WTC11 (cell line): ENCODE measurements around the gene DNAH5. TPM values are rescaled to one million over a fixed set of nuclear protein-coding genes. Genes with fewer than 3 reads are reported as not detected.

Experiments used
- ATAC-seq: fragments of 200-7000 bp; cut with Tn5 transposase; 2 replicates; pipeline ENCODE4 v1.10.0; 2021; ENCODE audit warnings: mild to moderate bottlenecking, moderate library complexity
- CTCF ChIA-PET: fragments of 300-600 bp; sonication (Branson Sonifier 250); formaldehyde crosslinking; loops from one replicate; lab custom pipeline; 2021; ENCODE audit warnings: antibody characterized with exemption; lab: Charles Lee
- POLR2A ChIA-PET: fragments of 350-600 bp; sonication (Branson Sonifier 250); formaldehyde crosslinking; loops from one replicate; lab custom pipeline; 2021; ENCODE audit warnings: antibody characterized with exemption; lab: Charles Lee
- DNase-seq: peaks from one replicate; pipeline ENCODE4 v3.0.0; 2021; ENCODE audit warnings: low spot score
- H3K27ac Mint-ChIP-seq: 2 replicates; pipeline ENCODE4 v1.8.0; 2021; ENCODE audit warnings: mixed read lengths
- H3K27me3 Mint-ChIP-seq: 2 replicates; pipeline ENCODE4 v1.8.0; 2021; ENCODE audit warnings: low read depth, mild to moderate bottlenecking, moderate library complexity, mixed read lengths
- H3K36me3 Mint-ChIP-seq: 2 replicates; pipeline ENCODE4 v1.8.0; 2021; ENCODE audit warnings: mixed read lengths
- H3K4me1 Mint-ChIP-seq: 2 replicates; pipeline ENCODE4 v1.8.0; 2022; ENCODE audit warnings: mixed read lengths
- H3K4me3 Mint-ChIP-seq: 2 replicates; pipeline ENCODE4 v1.8.0; 2021; ENCODE audit warnings: mild to moderate bottlenecking, moderate library complexity, mixed read lengths
- H3K9me3 Mint-ChIP-seq: 2 replicates; pipeline ENCODE4 v1.8.0; 2021; ENCODE audit warnings: mixed read lengths
- CREM ChIP-seq: sonication (generic); formaldehyde crosslinking; IDR thresholded peaks from 2 replicates; pipeline ENCODE4 v1.8.1; 2022; ENCODE audit warnings: mild to moderate bottlenecking, missing genetic modification reagents, moderate library complexity
- ELF4 ChIP-seq: sonication (generic); formaldehyde crosslinking; IDR thresholded peaks from 2 replicates; pipeline ENCODE4 v1.8.1; 2022; ENCODE audit warnings: low read depth, mild to moderate bottlenecking, moderate library complexity, missing genetic modification reagents
- ETV6 ChIP-seq: sonication (generic); formaldehyde crosslinking; IDR thresholded peaks from 2 replicates; pipeline ENCODE4 v1.8.1; 2022; ENCODE audit warnings: mild to moderate bottlenecking, missing genetic modification reagents
- KAT7 ChIP-seq: sonication (generic); formaldehyde crosslinking; IDR thresholded peaks from 2 replicates; pipeline ENCODE4 v1.8.1; 2023; ENCODE audit warnings: missing genetic modification reagents, mild to moderate bottlenecking, borderline replicate concordance
- SP1 ChIP-seq: sonication (generic); formaldehyde crosslinking; conservative IDR thresholded peaks from 2 replicates; pipeline ENCODE4 v1.8.1; 2022; ENCODE audit warnings: missing genetic modification reagents
- TCF7 ChIP-seq: sonication (generic); formaldehyde crosslinking; IDR thresholded peaks from 2 replicates; pipeline ENCODE4 v1.8.0; 2022; ENCODE audit warnings: mild to moderate bottlenecking, low read depth, missing genetic modification reagents, moderate library complexity
- TEAD1 ChIP-seq: sonication (generic); formaldehyde crosslinking; IDR thresholded peaks from 2 replicates; pipeline ENCODE4 v1.8.0; 2022; ENCODE audit warnings: mild to moderate bottlenecking, missing genetic modification reagents
- ZNF396 ChIP-seq: fragments of 250-450 bp; sonication (Bioruptor Pico); IDR thresholded peaks from 2 replicates; pipeline ENCODE4 v1.8.0; 2021; ENCODE audit warnings: mild to moderate bottlenecking, moderate library complexity, borderline replicate concordance
- total RNA-seq: library from RNA; stranded (reverse); gene quantifications from 3 replicates; pipeline ENCODE4 v1.2.3, GENCODE V29; 2021
- TF ChIP-seq, protein P1 (sequence below): fragments of 200-600 bp; IDR thresholded peaks from 2 replicates; pipeline ENCODE4 v1.8.0; 2022; ENCODE audit warnings: antibody characterized with exemption
- TF ChIP-seq, protein P2 (sequence below): fragments of 250-450 bp; sonication (Bioruptor Pico); IDR thresholded peaks from 2 replicates; pipeline ENCODE4 v1.9.0; 2021; ENCODE audit warnings: moderate library complexity, mild to moderate bottlenecking, inconsistent platforms, borderline replicate concordance
- TF ChIP-seq, protein P3 (sequence below): fragments of 250-450 bp; sonication (Bioruptor Pico); IDR thresholded peaks from 2 replicates; pipeline ENCODE4 v1.9.0; 2021; ENCODE audit warnings: mild to moderate bottlenecking
- TF ChIP-seq, protein P4 (sequence below): fragments of 250-450 bp; sonication (Bioruptor Pico); IDR thresholded peaks from 2 replicates; pipeline ENCODE4 v2.1.2; 2022; ENCODE audit warnings: mild to moderate bottlenecking, moderate library complexity
- TF ChIP-seq, protein P5 (sequence below): sonication (generic); formaldehyde crosslinking; IDR thresholded peaks from 2 replicates; pipeline ENCODE4 v1.8.1; 2022; ENCODE audit warnings: low read depth, mild to moderate bottlenecking, moderate library complexity, missing genetic modification reagents, borderline replicate concordance
- TF ChIP-seq, protein P6 (sequence below): sonication (generic); formaldehyde crosslinking; IDR thresholded peaks from 2 replicates; pipeline ENCODE4 v1.8.1; 2023; ENCODE audit warnings: mild to moderate bottlenecking, moderate library complexity, missing genetic modification reagents
- TF ChIP-seq, protein P7 (sequence below): sonication (generic); formaldehyde crosslinking; IDR thresholded peaks from 2 replicates; pipeline ENCODE4 v1.8.1; 2023; ENCODE audit warnings: mild to moderate bottlenecking, missing genetic modification reagents, borderline replicate concordance

Gene DNAH5
- total RNA-seq, 1 experiment from 2014 or later, result 0.35 TPM

DNA sequence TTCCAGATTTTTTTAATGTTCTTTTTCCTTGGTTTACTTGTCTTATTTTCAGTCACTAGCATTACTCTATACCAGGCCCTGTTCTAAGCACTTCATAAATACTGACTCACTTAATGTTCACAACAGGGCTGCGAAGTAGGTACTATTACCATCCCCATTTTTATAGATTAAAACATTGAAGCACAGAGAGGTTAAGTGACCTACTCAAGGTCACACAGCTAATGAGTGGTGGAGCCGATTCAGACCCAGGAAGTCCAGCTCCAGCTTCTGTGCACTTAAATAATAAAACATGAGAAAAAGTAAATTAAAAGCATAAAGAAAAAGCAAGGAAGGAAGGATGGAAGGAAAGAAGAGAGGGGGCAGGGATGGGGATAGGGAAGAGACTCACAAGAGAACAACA, 45.3 kb upstream of the DNAH5 start (continued):
- TF ChIP-seq, protein P1, sequence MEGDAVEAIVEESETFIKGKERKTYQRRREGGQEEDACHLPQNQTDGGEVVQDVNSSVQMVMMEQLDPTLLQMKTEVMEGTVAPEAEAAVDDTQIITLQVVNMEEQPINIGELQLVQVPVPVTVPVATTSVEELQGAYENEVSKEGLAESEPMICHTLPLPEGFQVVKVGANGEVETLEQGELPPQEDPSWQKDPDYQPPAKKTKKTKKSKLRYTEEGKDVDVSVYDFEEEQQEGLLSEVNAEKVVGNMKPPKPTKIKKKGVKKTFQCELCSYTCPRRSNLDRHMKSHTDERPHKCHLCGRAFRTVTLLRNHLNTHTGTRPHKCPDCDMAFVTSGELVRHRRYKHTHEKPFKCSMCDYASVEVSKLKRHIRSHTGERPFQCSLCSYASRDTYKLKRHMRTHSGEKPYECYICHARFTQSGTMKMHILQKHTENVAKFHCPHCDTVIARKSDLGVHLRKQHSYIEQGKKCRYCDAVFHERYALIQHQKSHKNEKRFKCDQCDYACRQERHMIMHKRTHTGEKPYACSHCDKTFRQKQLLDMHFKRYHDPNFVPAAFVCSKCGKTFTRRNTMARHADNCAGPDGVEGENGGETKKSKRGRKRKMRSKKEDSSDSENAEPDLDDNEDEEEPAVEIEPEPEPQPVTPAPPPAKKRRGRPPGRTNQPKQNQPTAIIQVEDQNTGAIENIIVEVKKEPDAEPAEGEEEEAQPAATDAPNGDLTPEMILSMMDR, result no peak
- TF ChIP-seq TEAD1 (CRISPR knock-in tag) (no peak), TCF7 (no peak), ETV6 (CRISPR knock-in tag) (no peak), CREM (CRISPR knock-in tag) (no peak), ZNF396 (CRISPR knock-in tag) (no peak)
- TF ChIP-seq, protein P2, sequence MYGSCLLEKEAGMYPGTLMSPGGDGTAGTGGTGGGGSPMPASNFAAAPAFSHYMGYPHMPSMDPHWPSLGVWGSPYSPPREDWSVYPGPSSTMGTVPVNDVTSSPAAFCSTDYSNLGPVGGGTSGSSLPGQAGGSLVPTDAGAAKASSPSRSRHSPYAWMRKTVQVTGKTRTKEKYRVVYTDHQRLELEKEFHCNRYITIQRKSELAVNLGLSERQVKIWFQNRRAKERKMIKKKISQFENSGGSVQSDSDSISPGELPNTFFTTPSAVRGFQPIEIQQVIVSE (CRISPR knock-in tag), result no peak
- TF ChIP-seq, protein P3, sequence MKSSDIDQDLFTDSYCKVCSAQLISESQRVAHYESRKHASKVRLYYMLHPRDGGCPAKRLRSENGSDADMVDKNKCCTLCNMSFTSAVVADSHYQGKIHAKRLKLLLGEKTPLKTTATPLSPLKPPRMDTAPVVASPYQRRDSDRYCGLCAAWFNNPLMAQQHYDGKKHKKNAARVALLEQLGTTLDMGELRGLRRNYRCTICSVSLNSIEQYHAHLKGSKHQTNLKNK, result no peak
- TF ChIP-seq, protein P4, sequence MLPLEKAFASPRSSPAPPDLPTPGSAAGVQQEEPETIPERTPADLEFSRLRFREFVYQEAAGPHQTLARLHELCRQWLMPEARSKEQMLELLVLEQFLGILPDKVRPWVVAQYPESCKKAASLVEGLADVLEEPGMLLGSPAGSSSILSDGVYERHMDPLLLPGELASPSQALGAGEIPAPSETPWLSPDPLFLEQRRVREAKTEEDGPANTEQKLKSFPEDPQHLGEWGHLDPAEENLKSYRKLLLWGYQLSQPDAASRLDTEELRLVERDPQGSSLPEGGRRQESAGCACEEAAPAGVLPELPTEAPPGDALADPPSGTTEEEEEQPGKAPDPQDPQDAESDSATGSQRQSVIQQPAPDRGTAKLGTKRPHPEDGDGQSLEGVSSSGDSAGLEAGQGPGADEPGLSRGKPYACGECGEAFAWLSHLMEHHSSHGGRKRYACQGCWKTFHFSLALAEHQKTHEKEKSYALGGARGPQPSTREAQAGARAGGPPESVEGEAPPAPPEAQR, result no peak
- TF ChIP-seq, all 79 proteins: peak for 0

DNA sequence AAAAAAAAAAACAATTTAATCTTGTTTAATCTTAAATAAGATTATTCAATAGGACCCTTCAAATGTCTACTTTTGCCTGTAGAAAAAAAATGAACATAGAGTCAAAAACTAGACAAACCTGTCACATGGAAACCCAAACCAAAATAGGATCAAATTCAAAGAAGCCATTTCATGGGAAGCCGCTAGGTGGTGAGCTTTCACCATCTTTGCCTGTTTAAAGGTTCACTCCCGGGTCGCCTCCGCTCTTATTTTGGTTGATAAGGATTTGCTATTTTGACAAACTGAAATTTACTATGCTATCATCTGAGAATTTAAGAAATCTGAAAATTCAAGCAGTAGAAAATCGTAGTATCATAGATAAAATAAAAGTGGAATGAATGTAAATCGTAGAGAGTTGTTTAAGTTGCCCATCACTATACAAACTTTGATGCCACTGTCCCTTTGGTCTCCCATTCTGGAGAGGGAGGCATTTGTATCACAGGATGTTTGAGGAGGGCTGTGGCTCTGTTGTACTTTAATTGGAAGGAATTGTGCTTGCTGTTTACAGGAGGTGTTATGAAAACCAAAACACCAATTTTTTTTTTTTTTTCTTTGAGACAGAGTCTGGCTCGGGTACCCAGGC, 43.5 kb upstream of the DNAH5 start:
- no peaks in the 10 kb centered on the region for H3K36me3 Mint-ChIP-seq
- ChIA-PET POLR2A (interaction anchor here (0.6 kb wide), 2 partner anchors 157 to 630 kb away, joined by 3 to 4 read pairs; no protein-coding TSS in a partner anchor), CTCF (interaction anchor here (0.7 to 1.1 kb wide), 6 partner anchors 24 to 661 kb away, joined by 3 to 4 read pairs (median 3); no protein-coding TSS in a partner anchor)
- H3K4me1 Mint-ChIP-seq, result peaks cover 4% of the 10 kb centered on the region; the same call in 1 of the 2 replicates
- ATAC-seq (peak; percentile 53), DNase-seq (peak; percentile 56)
- H3K9me3 Mint-ChIP-seq, result no peaks in the 10 kb centered on the region
- no peaks in the 10 kb centered on the region; the same call in 1 of the 2 replicates for H3K27me3 Mint-ChIP-seq
- H3K27ac Mint-ChIP-seq, result no peak overlapping the region
- H3K4me3 Mint-ChIP-seq, result no peak overlapping the region
- no peak for TF ChIP-seq ELF4
- TF ChIP-seq, protein P1, result peak; percentile 66
- TF ChIP-seq, protein P5, sequence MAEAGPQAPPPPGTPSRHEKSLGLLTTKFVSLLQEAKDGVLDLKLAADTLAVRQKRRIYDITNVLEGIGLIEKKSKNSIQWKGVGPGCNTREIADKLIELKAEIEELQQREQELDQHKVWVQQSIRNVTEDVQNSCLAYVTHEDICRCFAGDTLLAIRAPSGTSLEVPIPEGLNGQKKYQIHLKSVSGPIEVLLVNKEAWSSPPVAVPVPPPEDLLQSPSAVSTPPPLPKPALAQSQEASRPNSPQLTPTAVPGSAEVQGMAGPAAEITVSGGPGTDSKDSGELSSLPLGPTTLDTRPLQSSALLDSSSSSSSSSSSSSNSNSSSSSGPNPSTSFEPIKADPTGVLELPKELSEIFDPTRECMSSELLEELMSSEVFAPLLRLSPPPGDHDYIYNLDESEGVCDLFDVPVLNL, result no peak

DNA sequence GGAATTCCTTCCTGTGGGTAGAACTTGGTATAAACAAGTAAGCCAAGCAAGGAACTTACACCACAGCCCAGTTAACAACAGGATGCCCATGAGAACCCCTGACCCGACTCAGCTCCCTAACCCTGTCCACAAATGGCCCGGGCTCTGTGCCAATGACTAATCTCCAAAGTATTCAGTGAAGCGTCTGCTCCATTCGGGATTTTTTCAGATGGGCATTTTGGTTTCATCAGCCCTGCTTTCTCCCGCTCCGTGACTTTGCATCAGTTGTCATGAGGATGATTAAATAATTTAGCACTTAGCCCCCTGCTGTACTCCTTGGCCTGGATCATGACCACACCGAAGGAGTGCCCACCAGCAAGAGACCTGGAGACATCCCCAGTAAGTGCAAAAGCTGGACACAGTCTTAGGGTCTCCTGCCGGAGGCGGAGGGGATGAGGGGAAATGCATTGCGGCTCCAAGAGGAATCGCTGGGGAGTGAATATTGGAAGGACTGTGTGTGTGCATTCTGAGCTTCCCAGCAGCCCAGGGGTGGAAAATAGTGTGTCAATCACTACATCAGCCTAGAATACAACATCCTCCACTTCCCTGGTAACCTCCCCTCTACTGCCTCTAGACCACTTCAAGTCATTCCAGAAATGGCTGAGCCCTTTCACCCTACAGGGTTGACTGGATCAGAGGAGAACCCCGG, 41.4 kb upstream of the DNAH5 start:
- no peak for ATAC-seq
- H3K27ac Mint-ChIP-seq, result no peak overlapping the region
- TF ChIP-seq, protein P6, sequence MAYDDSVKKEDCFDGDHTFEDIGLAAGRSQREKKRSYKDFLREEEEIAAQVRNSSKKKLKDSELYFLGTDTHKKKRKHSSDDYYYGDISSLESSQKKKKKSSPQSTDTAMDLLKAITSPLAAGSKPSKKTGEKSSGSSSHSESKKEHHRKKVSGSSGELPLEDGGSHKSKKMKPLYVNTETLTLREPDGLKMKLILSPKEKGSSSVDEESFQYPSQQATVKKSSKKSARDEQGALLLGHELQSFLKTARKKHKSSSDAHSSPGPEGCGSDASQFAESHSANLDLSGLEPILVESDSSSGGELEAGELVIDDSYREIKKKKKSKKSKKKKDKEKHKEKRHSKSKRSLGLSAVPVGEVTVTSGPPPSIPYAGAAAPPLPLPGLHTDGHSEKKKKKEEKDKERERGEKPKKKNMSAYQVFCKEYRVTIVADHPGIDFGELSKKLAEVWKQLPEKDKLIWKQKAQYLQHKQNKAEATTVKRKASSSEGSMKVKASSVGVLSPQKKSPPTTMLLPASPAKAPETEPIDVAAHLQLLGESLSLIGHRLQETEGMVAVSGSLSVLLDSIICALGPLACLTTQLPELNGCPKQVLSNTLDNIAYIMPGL (CRISPR knock-in tag), result no peak
- no peak for TF ChIP-seq SP1
- TF ChIP-seq, protein P7, sequence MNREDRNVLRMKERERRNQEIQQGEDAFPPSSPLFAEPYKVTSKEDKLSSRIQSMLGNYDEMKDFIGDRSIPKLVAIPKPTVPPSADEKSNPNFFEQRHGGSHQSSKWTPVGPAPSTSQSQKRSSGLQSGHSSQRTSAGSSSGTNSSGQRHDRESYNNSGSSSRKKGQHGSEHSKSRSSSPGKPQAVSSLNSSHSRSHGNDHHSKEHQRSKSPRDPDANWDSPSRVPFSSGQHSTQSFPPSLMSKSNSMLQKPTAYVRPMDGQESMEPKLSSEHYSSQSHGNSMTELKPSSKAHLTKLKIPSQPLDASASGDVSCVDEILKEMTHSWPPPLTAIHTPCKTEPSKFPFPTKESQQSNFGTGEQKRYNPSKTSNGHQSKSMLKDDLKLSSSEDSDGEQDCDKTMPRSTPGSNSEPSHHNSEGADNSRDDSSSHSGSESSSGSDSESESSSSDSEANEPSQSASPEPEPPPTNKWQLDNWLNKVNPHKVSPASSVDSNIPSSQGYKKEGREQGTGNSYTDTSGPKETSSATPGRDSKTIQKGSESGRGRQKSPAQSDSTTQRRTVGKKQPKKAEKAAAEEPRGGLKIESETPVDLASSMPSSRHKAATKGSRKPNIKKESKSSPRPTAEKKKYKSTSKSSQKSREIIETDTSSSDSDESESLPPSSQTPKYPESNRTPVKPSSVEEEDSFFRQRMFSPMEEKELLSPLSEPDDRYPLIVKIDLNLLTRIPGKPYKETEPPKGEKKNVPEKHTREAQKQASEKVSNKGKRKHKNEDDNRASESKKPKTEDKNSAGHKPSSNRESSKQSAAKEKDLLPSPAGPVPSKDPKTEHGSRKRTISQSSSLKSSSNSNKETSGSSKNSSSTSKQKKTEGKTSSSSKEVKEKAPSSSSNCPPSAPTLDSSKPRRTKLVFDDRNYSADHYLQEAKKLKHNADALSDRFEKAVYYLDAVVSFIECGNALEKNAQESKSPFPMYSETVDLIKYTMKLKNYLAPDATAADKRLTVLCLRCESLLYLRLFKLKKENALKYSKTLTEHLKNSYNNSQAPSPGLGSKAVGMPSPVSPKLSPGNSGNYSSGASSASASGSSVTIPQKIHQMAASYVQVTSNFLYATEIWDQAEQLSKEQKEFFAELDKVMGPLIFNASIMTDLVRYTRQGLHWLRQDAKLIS (CRISPR knock-in tag), result no peak
- TF ChIP-seq TEAD1 (CRISPR knock-in tag), result no peak
- no peak for TF ChIP-seq KAT7

More for the DNA sequence above, 41.4 kb upstream of the DNAH5 start:
- H3K4me3 Mint-ChIP-seq, result no peak overlapping the region
- DNase-seq, result no peak
- no peaks in the 10 kb centered on the region; the same call in 1 of the 2 replicates for H3K27me3 Mint-ChIP-seq
- ChIA-PET CTCF (interaction anchor here (1.3 to 1.9 kb wide), 2 partner anchors 284 to 663 kb away, joined by 3 to 4 read pairs; no protein-coding TSS in a partner anchor), POLR2A (interaction anchor here (0.5 kb wide), 1 partner anchor 86 kb away, joined by 3 read pairs; no protein-coding TSS in a partner anchor)
- H3K4me1 Mint-ChIP-seq, result peaks cover under 1% of the 10 kb centered on the region; the same call in 1 of the 2 replicates
- no peaks in the 10 kb centered on the region for H3K9me3 Mint-ChIP-seq
- no peaks in the 10 kb centered on the region for H3K36me3 Mint-ChIP-seq
